ENCODE measurements around the gene TLR5.

The TLR5 gene

GRCh38 chr1:223062177-223062576 is 80.9 kb downstream of the TLR5 start:
- no peak for DNase-seq

- DNase-seq: no peak
Measured at GRCh38 chr1:223059526-223059925, 83.5 kb downstream of the TLR5 start.
